GM21786 (cell line): Measurements from ENCODE around the gene GLYATL3.
"Not testable (repeated sequence)": the region's sequence is repeated elsewhere in the genome, so short reads cannot be mapped to it uniquely, and the experiment has no call there.

ENCODE experiments used
- ATAC-seq: cut with Tn5 transposase; IDR thresholded peaks from one replicate; pipeline ENCODE4 v1.9.1; 2021; ENCODE audit not compliant: unreplicated experiment

The GLYATL3 gene

GRCh38 chr6:49499623-49500022, at the start of gene GLYATL3:
TSS of gene GLYATL3 (plus strand) at chr6:49499923. CDS start at chr6:49511991, 12,068 bp downstream.
- ATAC-seq, result no peak

- ATAC-seq, result no peak
These were observed 46.5 kb upstream of the GLYATL3 start for GRCh38 chr6:49453221-49453620.

GRCh38 chr6:49454787-49455709, 44.7 kb upstream of the GLYATL3 start:
- peak; percentile 66 for ATAC-seq

GRCh38 chr6:49457771-49458170, 42.0 kb upstream of the GLYATL3 start:
- ATAC-seq, result no peak

- ATAC-seq, result no peak
These were observed 37.7 kb upstream of the GLYATL3 start for GRCh38 chr6:49462071-49462470.

- peak; percentile 3 for ATAC-seq
These were observed 37.2 kb upstream of the GLYATL3 start for GRCh38 chr6:49462599-49462926.

- peak; percentile 98 for ATAC-seq
These were observed 36.7 kb upstream of the GLYATL3 start, which contains the start of the genes CENPQ and MMUT for GRCh38 chr6:49462927-49463611. TSS of gene CENPQ (plus strand) at chr6:49463370. CDS start at chr6:49470177, 6,807 bp downstream. TSS of gene MMUT (minus strand) at chr6:49463253. CDS start at chr6:49459466, 3,787 bp downstream.

- ATAC-seq, result peak; percentile 1
These were observed 36.1 kb upstream of the GLYATL3 start for GRCh38 chr6:49463612-49463967.

GRCh38 chr6:49464691-49465090, 35.0 kb upstream of the GLYATL3 start:
- ATAC-seq, result no peak

- no peak for ATAC-seq
These were observed 31.7 kb upstream of the GLYATL3 start for GRCh38 chr6:49468042-49468441.

GRCh38 chr6:49476564-49476963, 23.2 kb upstream of the GLYATL3 start:
- not testable (repeated sequence) for ATAC-seq

GRCh38 chr6:49479308-49479970, 20.3 kb upstream of the GLYATL3 start:
- no peak for ATAC-seq

GRCh38 chr6:49481846-49482245, 17.9 kb upstream of the GLYATL3 start:
- ATAC-seq, result not testable (repeated sequence)

GRCh38 chr6:49483380-49483779, 16.3 kb upstream of the GLYATL3 start:
- not testable (repeated sequence) for ATAC-seq

GRCh38 chr6:49490633-49491032, 9.1 kb upstream of the GLYATL3 start:
- no peak for ATAC-seq

GRCh38 chr6:49497304-49497703, 2.4 kb upstream of the GLYATL3 start:
- ATAC-seq, result no peak

- no peak for ATAC-seq
These were observed 597 bp upstream of the GLYATL3 start for GRCh38 chr6:49499126-49499525.

- no peak for ATAC-seq
These were observed 4.9 kb downstream of the GLYATL3 start for GRCh38 chr6:49504666-49505065.

- no peak for ATAC-seq
These were observed 6.9 kb downstream of the GLYATL3 start for GRCh38 chr6:49506569-49507111.

GRCh38 chr6:49509342-49509741, 9.6 kb downstream of the GLYATL3 start:
- ATAC-seq, result no peak
